C4-2B (cell line): ENCODE data around the gene AGBL4.
"Not testable (repeated sequence)": the region's sequence is repeated elsewhere in the genome, so short reads cannot be mapped to it uniquely, and the experiment has no call there.

Source experiments
- H3K27ac ChIP-seq: fragments of 450-650 bp; 2 replicates; pipeline ENCODE4 v1.5.1; 2017
- ZFX ChIP-seq: fragments of 450-650 bp; IDR thresholded peaks from 2 replicates; pipeline ENCODE4 v1.6.1; 2017
- TF ChIP-seq, protein P1 (sequence below): fragments of 450-650 bp; conservative IDR thresholded peaks from 2 replicates; pipeline ENCODE4 v1.5.1; 2017; ENCODE audit warnings: mild to moderate bottlenecking

Gene AGBL4

GRCh38 chr1:49337251-49337650, 686.5 kb downstream of the AGBL4 start:
- TF ChIP-seq, protein P1, sequence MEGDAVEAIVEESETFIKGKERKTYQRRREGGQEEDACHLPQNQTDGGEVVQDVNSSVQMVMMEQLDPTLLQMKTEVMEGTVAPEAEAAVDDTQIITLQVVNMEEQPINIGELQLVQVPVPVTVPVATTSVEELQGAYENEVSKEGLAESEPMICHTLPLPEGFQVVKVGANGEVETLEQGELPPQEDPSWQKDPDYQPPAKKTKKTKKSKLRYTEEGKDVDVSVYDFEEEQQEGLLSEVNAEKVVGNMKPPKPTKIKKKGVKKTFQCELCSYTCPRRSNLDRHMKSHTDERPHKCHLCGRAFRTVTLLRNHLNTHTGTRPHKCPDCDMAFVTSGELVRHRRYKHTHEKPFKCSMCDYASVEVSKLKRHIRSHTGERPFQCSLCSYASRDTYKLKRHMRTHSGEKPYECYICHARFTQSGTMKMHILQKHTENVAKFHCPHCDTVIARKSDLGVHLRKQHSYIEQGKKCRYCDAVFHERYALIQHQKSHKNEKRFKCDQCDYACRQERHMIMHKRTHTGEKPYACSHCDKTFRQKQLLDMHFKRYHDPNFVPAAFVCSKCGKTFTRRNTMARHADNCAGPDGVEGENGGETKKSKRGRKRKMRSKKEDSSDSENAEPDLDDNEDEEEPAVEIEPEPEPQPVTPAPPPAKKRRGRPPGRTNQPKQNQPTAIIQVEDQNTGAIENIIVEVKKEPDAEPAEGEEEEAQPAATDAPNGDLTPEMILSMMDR, result no peak
- no peak for TF ChIP-seq ZFX
- no peak overlapping the region for H3K27ac ChIP-seq

GRCh38 chr1:49333906-49334305, 689.8 kb downstream of the AGBL4 start:
- H3K27ac ChIP-seq, result no peak overlapping the region
- no peak for TF ChIP-seq ZFX
- TF ChIP-seq, protein P1, result no peak

DNA sequence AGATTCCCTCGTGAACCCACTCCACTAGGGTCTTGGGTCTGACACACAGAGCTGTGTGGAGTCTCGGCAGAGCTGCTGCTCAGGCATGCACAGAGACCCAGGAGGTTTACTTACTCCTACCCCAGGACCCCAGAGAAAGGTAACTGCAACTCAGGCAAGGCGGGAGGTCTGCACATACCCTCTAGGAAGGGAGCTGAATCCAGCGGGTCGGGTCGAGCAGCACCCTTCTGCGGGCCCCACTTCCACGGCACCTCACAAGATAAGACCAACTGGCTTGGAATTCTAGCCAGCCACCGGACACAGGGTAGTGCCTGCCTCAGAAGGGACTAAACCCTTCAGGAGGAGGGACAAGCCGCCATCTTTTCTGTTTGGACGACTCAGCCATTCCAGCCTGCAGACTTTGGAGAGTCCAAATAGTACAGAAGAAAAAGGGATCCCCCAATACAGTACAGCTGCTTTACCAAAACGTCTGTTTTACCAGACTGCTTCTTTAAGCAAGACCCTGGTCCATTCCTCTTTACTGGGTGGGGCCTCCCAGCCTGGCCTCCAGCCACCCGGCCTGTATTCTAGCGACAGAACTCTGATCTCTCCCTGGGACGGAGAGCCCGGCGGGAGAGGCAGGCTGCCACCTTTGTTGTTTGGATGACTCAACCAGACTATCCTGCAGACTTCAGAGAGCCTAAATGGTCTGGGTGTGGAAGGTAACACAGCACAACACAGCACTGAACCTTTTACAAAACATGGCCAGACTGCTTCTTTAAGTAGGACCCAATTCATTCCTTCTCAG, 692.5 kb downstream of the AGBL4 start:
- TF ChIP-seq, protein P1, result no peak
- 0 out of 2 replicates have a peak overlapping the region, but pooled peaks have one; percentile 5 for H3K27ac ChIP-seq

DNA sequence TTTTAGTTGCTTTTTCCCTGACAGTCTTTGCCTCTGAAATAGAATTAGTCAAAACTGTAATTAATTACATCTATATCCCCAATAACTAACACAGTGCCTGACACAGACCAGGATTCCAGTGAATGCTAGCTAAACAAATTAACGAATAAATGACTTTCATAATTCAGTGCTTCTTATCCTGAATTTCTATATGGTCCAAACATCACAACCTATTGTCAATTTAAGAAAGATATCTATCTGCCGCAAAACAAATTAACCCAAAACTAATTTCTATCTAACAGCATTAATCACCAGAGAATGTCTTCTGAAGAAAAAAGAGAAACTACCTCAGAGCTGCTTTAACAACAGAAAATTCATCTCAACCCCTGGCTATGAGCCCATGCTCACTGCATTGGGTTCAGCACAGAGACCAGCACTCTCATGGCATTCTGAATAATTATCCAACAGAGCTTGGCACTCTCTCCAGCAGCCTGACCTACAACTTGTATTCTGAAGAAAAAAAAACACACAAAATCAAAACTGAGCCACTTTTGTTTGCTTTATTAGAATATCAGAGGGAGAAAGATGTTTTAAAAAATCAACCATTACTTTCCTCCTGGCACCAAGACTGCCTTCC, 699.7 kb downstream of the AGBL4 start:
- H3K27ac ChIP-seq, result no peak overlapping the region
- TF ChIP-seq ZFX, result no peak
- TF ChIP-seq, protein P1, result no peak

GRCh38 chr1:49320493-49320892, 703.3 kb downstream of the AGBL4 start:
- not testable (repeated sequence) for H3K27ac ChIP-seq

DNA sequence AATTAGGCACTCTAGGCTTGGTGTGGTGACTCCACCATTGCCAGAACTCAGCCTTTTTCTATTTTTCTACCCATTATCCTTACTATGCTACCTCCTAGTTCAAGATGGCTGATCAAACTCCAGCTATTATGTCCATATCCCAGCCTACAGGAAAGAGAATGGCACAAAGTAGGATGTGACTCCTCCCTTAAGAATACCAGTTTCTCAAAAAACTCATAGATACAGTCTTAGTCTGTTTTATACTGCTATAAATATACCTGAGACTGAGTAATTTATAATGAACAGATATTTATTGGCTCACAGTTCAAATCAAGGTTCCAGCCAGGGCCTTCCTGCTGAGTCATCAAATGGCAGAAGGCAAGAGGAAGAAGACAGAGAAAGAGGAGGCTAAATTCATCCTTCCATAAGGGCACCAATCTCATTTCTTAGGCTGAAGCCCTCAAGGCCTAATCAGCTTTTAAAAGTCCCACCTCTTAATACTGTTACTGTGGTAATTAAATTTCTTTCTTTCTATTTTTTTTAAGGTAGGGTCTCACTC, 704.3 kb downstream of the AGBL4 start:
- no peak for TF ChIP-seq ZFX
- TF ChIP-seq, protein P1, result no peak

GRCh38 chr1:49318218-49318617, 705.5 kb downstream of the AGBL4 start:
- no peak for TF ChIP-seq ZFX
- TF ChIP-seq, protein P1, result no peak
- H3K27ac ChIP-seq, result no peak overlapping the region

More for the DNA sequence above, 704.3 kb downstream of the AGBL4 start:
- no peak overlapping the region for H3K27ac ChIP-seq

- no peak overlapping the region for H3K27ac ChIP-seq
- no peak for TF ChIP-seq ZFX
- TF ChIP-seq, protein P1, result no peak
Measured at GRCh38 chr1:49307457-49307856, 716.3 kb downstream of the AGBL4 start.
